ENCODE measurements around the gene MPL.
"Not testable (repeated sequence)": the region's sequence is repeated elsewhere in the genome, so short reads cannot be mapped to it uniquely, and the experiment has no call there.

The MPL gene

DNA sequence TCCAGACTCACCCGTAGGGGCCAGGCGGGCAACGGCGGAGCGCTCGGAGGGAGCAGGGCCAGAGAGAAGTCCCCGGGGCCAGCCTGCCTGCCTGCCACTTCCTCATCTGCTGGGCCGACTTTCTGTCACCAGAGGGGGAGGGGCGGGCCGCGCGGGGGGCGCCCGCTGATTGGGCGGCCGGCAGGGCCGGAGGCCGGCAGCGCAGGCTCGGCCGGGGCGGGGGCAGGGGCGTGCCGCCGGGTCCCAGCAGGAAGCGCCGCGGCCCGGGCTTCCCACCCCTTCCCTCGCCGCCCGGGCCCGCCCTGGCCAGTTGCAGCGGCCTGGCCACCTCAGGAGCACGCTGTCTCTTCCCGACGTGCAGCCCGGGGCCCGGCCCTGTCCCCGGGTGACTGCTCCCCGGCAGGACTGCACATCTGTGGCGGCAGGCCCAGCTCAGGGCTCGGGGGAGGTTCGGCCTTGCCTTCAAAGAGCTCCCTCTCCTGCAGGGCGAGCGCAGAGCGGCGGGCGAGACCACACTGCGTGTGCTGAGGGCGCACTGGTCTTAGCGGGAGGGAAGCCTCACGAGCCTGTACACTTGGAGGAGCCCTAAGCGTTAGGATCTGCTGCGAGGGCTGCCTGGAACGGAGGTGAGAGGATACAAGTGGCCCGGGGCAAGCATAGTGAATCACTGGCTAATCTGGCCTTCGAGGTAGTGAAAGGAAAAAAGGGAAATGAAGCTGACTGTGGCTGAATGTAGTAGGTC lies 30.5 kb downstream of the MPL start, which contains the start of gene ELOVL1:
TSS of gene ELOVL1 (minus strand) at position 108 of the 742 bp plus-strand sequence. CDS start 2,402 bp downstream, outside the sequence.
- Histone ChIP-seq H3K9me3 (no peaks in the 10 kb centered on the region), H3K4me1 (no peaks in the 10 kb centered on the region), H3K36me3 (peaks cover 3% of the 10 kb centered on the region), H3K4me3 (ENCODE audit: low read depth, low read length) (peak within 1 kb of the TSS; percentile 72), H3K27me3 (no peaks in the 10 kb centered on the region)
- TF ChIP-seq, protein P1, sequence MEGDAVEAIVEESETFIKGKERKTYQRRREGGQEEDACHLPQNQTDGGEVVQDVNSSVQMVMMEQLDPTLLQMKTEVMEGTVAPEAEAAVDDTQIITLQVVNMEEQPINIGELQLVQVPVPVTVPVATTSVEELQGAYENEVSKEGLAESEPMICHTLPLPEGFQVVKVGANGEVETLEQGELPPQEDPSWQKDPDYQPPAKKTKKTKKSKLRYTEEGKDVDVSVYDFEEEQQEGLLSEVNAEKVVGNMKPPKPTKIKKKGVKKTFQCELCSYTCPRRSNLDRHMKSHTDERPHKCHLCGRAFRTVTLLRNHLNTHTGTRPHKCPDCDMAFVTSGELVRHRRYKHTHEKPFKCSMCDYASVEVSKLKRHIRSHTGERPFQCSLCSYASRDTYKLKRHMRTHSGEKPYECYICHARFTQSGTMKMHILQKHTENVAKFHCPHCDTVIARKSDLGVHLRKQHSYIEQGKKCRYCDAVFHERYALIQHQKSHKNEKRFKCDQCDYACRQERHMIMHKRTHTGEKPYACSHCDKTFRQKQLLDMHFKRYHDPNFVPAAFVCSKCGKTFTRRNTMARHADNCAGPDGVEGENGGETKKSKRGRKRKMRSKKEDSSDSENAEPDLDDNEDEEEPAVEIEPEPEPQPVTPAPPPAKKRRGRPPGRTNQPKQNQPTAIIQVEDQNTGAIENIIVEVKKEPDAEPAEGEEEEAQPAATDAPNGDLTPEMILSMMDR (IDR thresholded peaks at IDR 0.05; ENCODE audit: low read depth, low read length) = peak; percentile 14; the same call in 1 of the 2 replicates
- peak; percentile 91 for DNase-seq

GRCh38 chr1:43368646-43369020 lies 31.0 kb downstream of the MPL start:
- peak overlapping the region; percentile 56 for H3K4me3 ChIP-seq (ENCODE audit: low read depth, low read length)
- H3K4me1 ChIP-seq = no peaks in the 10 kb centered on the region
- H3K9me3 ChIP-seq = no peaks in the 10 kb centered on the region
- H3K27me3 ChIP-seq = no peaks in the 10 kb centered on the region
- no peak for DNase-seq
- peaks cover 2% of the 10 kb centered on the region for H3K36me3 ChIP-seq
- TF ChIP-seq, protein P1 (IDR thresholded peaks at IDR 0.05; ENCODE audit: low read depth, low read length) = no peak

- H3K4me1 ChIP-seq; H3K9me3 ChIP-seq; H3K4me3 ChIP-seq (ENCODE audit: low read depth, low read length); H3K27me3 ChIP-seq; DNase-seq; H3K36me3 ChIP-seq: not testable (repeated sequence)
These were observed 32.2 kb downstream of the MPL start for GRCh38 chr1:43369779-43370178.

- TF ChIP-seq, protein P1 (IDR thresholded peaks at IDR 0.05; ENCODE audit: low read depth, low read length) = no peak
- H3K36me3 ChIP-seq = no peaks in the 10 kb centered on the region
- no peak for DNase-seq
- no peaks in the 10 kb centered on the region for H3K4me1 ChIP-seq
- H3K9me3 ChIP-seq = no peaks in the 10 kb centered on the region
- H3K4me3 ChIP-seq (ENCODE audit: low read depth, low read length) = no peak overlapping the region
- H3K27me3 ChIP-seq = no peaks in the 10 kb centered on the region
These were observed 32.9 kb downstream of the MPL start for GRCh38 chr1:43370564-43370963.

DNA sequence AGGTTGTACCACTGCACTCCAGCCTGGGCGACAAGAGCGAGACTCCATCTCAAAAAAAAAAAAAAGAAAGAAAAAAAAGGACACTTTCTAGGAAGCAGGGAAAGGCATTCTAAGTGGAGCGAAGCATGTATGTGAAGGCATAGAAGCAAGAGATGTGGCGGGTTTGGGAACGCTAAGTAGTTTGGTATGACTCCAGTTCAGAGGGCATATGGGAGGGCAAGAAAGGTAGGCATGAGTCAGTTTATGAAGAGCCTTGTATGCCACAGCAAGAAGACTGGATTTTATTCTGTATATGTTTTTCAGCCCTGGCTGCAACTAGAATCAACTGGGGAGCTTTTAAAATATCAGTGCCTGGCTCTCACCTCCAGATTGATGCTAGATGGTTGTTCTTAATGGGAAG lies 34.6 kb downstream of the MPL start:
- TF ChIP-seq, protein P1 (IDR thresholded peaks at IDR 0.05; ENCODE audit: low read depth, low read length) = no peak
- no peaks in the 10 kb centered on the region for H3K4me1 ChIP-seq
- no peaks in the 10 kb centered on the region for H3K27me3 ChIP-seq
- no peaks in the 10 kb centered on the region for H3K36me3 ChIP-seq
- no peak for DNase-seq
- H3K9me3 ChIP-seq = no peaks in the 10 kb centered on the region
- no peak overlapping the region for H3K4me3 ChIP-seq (ENCODE audit: low read depth, low read length)

GRCh38 chr1:43373066-43373940 lies 35.7 kb downstream of the MPL start:
- TF ChIP-seq, protein P1 (IDR thresholded peaks at IDR 0.05; ENCODE audit: low read depth, low read length) = no peak
- Histone ChIP-seq H3K4me3 (ENCODE audit: low read depth, low read length) (no peak overlapping the region), H3K9me3 (no peaks in the 10 kb centered on the region), H3K4me1 (no peaks in the 10 kb centered on the region), H3K36me3 (no peaks in the 10 kb centered on the region), H3K27me3 (no peaks in the 10 kb centered on the region)
- DNase-seq = no peak

Measured in BE2C (cell line).